Raji (cell line): ENCODE measurements around the gene LAD1.

ENCODE experiments used
- POLR2A ChIP-seq: IDR thresholded peaks from 2 replicates; pipeline ENCODE4 v1.6.1; 2011; ENCODE audit warnings: low read depth, low read length, control low read depth; ENCODE audit not compliant: insufficient read depth

The LAD1 gene

GRCh38 chr1:201383647-201384405 is 15.3 kb downstream of the LAD1 start:
- TF ChIP-seq POLR2A: no peak

GRCh38 chr1:201381130-201381529 is 18.0 kb downstream of the LAD1 start:
- TF ChIP-seq POLR2A: no peak

GRCh38 chr1:201379733-201380242 is 19.3 kb downstream of the LAD1 start:
- TF ChIP-seq POLR2A: no peak

- no peak for TF ChIP-seq POLR2A
Observed at GRCh38 chr1:201378804-201379203, 20.3 kb downstream of the LAD1 start.

- no peak for TF ChIP-seq POLR2A
Observed at GRCh38 chr1:201377611-201378092, 21.5 kb downstream of the LAD1 start, which contains the start of gene TNNT2. Gene TNNT2, minus strand, starts transcription at chr1:201377680. Its CDS starts 4,426 bp downstream, at chr1:201373254.

- no peak for TF ChIP-seq POLR2A
Observed at GRCh38 chr1:201376464-201377374, 22.4 kb downstream of the LAD1 start.

DNA sequence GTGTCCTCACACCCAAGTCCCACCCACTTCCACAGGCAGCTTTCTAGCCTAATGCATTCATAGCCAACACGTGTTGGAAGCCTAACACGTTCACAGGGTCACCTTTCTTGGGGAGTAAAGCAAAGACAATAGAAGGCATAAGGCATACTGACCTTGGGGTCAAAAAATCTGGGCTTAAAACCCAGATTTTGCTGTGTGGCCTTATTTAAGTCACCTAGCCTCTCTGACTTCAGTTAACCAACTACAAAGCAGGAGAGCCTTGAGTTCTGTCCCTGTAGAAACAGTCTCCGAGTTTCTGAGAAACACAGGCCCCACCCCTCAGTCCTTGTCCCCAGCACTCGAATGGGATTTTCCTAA is 23.0 kb downstream of the LAD1 start:
- no peak for TF ChIP-seq POLR2A

GRCh38 chr1:201375169-201375568 is 24.0 kb downstream of the LAD1 start:
- no peak for TF ChIP-seq POLR2A

- no peak for TF ChIP-seq POLR2A
Observed at GRCh38 chr1:201374364-201374763, 24.8 kb downstream of the LAD1 start.

DNA sequence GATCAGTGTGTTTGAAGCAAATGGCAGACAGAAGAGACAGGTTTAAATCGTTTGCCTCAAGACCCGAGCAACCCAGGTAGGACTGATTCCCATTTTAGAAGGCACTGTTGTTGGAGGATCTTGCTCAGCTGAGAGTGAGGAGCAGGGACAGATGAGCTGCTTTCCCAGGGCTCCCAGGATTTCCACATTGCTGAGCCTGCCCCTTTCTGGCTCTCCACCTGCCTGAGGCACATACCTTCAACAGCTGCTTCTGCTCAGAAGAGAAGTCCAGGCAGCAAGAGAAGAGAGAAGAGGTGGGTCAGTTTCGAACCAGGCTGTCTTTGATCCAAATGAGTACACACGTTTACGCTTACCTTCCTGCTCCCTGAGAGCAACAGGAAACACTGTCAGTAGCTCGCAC is 27.3 kb downstream of the LAD1 start:
- no peak for TF ChIP-seq POLR2A

GRCh38 chr1:201371276-201371675 is 27.8 kb downstream of the LAD1 start:
- TF ChIP-seq POLR2A: no peak

DNA sequence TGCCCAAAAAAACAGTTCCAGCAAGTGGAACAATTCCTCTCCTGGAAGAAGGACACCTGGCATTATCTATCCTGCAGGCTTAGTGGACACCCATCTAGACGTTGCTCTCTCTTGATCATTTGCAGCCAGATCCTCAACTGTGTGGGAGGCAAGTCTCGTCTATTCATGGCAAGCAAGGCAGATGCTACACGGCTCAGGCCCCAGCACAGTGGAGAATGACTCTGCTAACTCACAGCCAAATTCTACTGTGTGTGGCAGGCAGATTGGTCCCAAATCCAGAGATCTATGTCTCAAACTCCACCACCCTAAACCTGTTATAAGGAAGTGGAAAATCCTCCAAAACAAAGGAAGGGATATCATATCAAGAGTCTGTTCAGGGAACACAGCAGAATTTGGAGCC is 28.6 kb downstream of the LAD1 start:
- TF ChIP-seq POLR2A: no peak

DNA sequence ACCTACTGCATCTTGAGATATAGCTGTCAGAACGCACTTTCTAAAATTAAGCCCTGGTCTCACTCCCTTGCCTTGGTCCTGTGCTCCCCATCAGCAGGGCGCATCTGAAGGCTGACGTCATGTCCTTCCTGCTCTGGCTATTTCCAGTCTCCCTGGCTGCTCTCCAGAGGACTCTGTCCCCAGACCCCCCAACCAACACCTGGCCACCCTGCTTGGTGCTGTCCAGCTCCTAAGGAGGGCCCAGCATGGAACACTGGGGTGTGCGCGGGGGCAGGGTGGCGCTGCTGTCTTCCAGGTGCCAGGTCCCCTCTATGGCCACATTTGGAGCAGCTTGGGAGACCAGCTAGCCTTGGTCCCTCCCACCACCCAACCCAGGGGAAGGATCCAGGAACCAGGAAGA is 29.9 kb downstream of the LAD1 start:
- TF ChIP-seq POLR2A: no peak

GRCh38 chr1:201366696-201367095 is 32.4 kb downstream of the LAD1 start:
- TF ChIP-seq POLR2A: no peak

DNA sequence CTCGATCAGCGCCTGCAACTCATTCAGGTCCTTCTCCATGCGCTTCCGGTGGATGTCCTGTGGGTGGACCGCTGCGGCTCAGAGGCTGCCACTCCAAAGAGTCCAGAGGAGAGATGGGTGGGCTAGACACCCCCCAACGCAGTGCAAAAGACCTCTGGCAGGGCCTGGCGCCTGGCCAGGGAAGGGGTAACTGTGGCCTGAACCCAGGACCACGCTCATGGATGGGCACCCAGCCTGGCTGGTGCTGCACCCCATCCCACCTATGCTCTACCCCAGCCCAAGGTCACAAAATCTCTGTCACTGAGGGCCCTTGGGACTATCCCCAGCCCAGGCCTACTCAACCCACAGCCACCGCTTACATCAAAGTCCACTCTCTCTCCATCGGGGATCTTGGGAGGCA is 33.9 kb downstream of the LAD1 start:
- TF ChIP-seq POLR2A: no peak

- no peak for TF ChIP-seq POLR2A
Observed at GRCh38 chr1:201364808-201365105, 34.4 kb downstream of the LAD1 start.
